Activated CD4-positive, alpha-beta memory T cell treated with anti-CD3 and anti-CD28 coated beads, Interleukin-2, amount 10 ng/mL, durations not matched to agents 7 days and 5 days (primary cell): ENCODE results near the gene ITGBL1. TPM values are rescaled to one million over a fixed set of nuclear protein-coding genes. Genes with fewer than 3 reads are reported as not detected.

Source experiments
- CTCF ChIA-PET: fragments of 350-600 bp; sonication (Branson Sonifier 250); formaldehyde crosslinking; loops from one replicate; lab custom pipeline; 2021; ENCODE audit warnings: antibody characterized with exemption, inconsistent platforms; lab: Charles Lee
- POLR2A ChIA-PET: fragments of 350-600 bp; sonication (Branson Sonifier 250); formaldehyde crosslinking; loops from one replicate; lab custom pipeline; 2021; ENCODE audit warnings: antibody characterized with exemption; lab: Charles Lee
- DNase-seq: peaks from one replicate; pipeline ENCODE4 v3.0.0-alpha.2; 2020
- H3K27ac Mint-ChIP-seq: one replicate; pipeline ENCODE4 v1.8.0; 2021; ENCODE audit warnings: mild to moderate bottlenecking, mixed read lengths
- H3K27me3 Mint-ChIP-seq: one replicate; pipeline ENCODE4 v1.8.0; 2021; ENCODE audit warnings: mixed read lengths
- H3K36me3 Mint-ChIP-seq: one replicate; pipeline ENCODE4 v1.8.0; 2021; ENCODE audit warnings: low read depth, mixed read lengths
- H3K4me1 Mint-ChIP-seq: one replicate; pipeline ENCODE4 v1.8.0; 2021; ENCODE audit warnings: mixed read lengths
- H3K4me3 Mint-ChIP-seq: one replicate; pipeline ENCODE4 v1.8.0; 2021; ENCODE audit warnings: mild to moderate bottlenecking, mixed read lengths
- H3K9me3 Mint-ChIP-seq: one replicate; pipeline ENCODE4 v1.8.0; 2021; ENCODE audit warnings: mixed read lengths
- total RNA-seq, 2 experiments: library from RNA; stranded (reverse); gene quantifications; one replicate each; pipeline ENCODE4 v1.2.3, GENCODE V29; 2021

The ITGBL1 gene
- total RNA-seq, 2 experiments from 2014 or later, result not detected

- DNase-seq, result no peak
- no peaks in the 10 kb centered on the region for H3K4me1 Mint-ChIP-seq
- POLR2A ChIA-PET, result no interaction called here
- no peaks in the 10 kb centered on the region for H3K9me3 Mint-ChIP-seq
- H3K27me3 Mint-ChIP-seq, result no peaks in the 10 kb centered on the region
- H3K36me3 Mint-ChIP-seq, result no peaks in the 10 kb centered on the region
- CTCF ChIA-PET, result no interaction called here
- H3K27ac Mint-ChIP-seq, result no peak overlapping the region
- no peak overlapping the region for H3K4me3 Mint-ChIP-seq
These were observed 14.9 kb downstream of the ITGBL1 start for GRCh38 chr13:101467415-101467814.

GRCh38 chr13:101473458-101473857 is 21.0 kb downstream of the ITGBL1 start:
- H3K9me3 Mint-ChIP-seq, result no peaks in the 10 kb centered on the region
- CTCF ChIA-PET, result no interaction called here
- DNase-seq, result no peak
- H3K4me3 Mint-ChIP-seq, result no peak overlapping the region
- no peak overlapping the region for H3K27ac Mint-ChIP-seq
- no peaks in the 10 kb centered on the region for H3K36me3 Mint-ChIP-seq
- H3K27me3 Mint-ChIP-seq, result peaks cover 3% of the 10 kb centered on the region
- POLR2A ChIA-PET, result no interaction called here
- H3K4me1 Mint-ChIP-seq, result no peaks in the 10 kb centered on the region

DNA sequence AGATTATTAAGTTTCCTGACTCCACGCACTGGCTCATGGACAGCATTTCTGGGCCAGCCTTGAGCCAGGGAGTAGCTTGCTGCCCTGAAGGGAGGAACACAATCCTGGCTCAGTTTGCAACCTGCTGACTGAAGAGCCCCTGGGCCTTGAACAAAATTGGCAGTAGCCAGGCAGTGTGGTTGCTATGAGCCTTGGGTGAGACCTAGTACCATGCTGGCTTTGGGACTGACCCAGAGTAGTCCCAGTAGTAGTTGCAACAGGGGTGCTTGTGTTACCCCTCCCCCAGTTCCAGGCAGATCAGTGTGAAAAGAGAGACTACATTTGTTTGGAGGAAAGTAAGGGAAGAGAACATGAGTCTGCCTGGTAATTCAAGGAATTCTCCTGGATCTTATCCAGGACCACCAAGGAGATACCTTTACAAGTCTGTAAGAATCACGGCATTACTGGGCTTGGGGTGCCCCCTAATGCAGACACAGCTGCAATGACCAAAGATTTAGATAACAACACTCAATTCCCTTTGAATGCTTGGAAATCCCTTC is 22.0 kb downstream of the ITGBL1 start:
- Mint-ChIP-seq H3K27ac (no peak overlapping the region), H3K4me1 (no peaks in the 10 kb centered on the region), H3K27me3 (peaks cover 3% of the 10 kb centered on the region), H3K9me3 (no peaks in the 10 kb centered on the region), H3K36me3 (no peaks in the 10 kb centered on the region), H3K4me3 (no peak overlapping the region)
- POLR2A ChIA-PET, result no interaction called here
- DNase-seq, result no peak
- CTCF ChIA-PET, result no interaction called here

DNA sequence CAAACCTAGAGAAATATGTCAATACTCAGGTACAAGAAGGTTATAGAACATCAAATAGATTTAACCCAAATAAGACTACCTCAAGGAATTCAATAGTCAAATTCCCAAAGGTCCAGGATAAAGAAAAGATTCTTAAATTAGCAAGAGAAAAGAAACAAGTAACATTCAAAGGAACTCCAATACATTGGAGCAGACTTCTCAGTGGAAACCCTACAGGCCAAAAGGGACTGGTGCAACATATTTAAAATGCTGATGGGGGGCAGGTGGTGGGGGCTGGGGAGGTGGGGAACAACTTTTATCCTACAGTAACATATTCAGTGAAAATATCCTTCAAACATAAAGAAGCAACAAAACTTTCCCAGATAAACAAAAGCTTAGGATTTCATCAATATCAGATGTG is 23.1 kb downstream of the ITGBL1 start:
- H3K9me3 Mint-ChIP-seq, result no peaks in the 10 kb centered on the region
- H3K36me3 Mint-ChIP-seq, result no peaks in the 10 kb centered on the region
- ChIA-PET CTCF (no interaction called here), POLR2A (no interaction called here)
- no peak overlapping the region for H3K27ac Mint-ChIP-seq
- H3K27me3 Mint-ChIP-seq, result peaks cover 8% of the 10 kb centered on the region
- no peak for DNase-seq
- no peak overlapping the region for H3K4me3 Mint-ChIP-seq
- no peaks in the 10 kb centered on the region for H3K4me1 Mint-ChIP-seq

DNA sequence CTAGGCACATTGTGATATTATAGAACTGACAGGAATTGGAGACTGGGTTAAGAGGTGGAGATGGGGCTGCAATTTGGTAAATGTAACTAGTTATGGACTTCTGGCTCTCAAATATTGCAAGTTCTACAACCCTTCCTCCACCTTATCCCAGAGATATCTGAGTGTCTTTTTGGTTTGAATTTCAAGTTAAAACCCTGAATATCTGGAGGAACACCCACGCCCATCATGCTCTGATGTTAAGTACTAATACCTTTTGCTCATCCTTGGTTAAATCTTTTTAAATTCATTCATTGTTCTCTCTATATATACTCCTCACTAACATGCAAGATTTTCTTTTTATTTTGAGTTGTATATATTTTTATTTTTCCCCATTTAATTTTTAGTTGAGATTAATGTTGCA is 28.9 kb downstream of the ITGBL1 start:
- DNase-seq, result no peak
- Mint-ChIP-seq H3K27me3 (peaks cover 12% of the 10 kb centered on the region), H3K4me3 (no peak overlapping the region), H3K9me3 (no peaks in the 10 kb centered on the region), H3K27ac (no peak overlapping the region), H3K4me1 (no peaks in the 10 kb centered on the region), H3K36me3 (no peaks in the 10 kb centered on the region)
- CTCF ChIA-PET, result no interaction called here
- POLR2A ChIA-PET, result no interaction called here

GRCh38 chr13:101486708-101487437 is 34.4 kb downstream of the ITGBL1 start:
- peaks cover 4% of the 10 kb centered on the region for H3K27me3 Mint-ChIP-seq
- CTCF ChIA-PET, result interaction anchor here (0.9 kb wide), 1 partner anchor 11 kb away, joined by 4 read pairs; no protein-coding TSS in a partner anchor
- no peaks in the 10 kb centered on the region for H3K9me3 Mint-ChIP-seq
- no peak overlapping the region for H3K27ac Mint-ChIP-seq
- H3K4me3 Mint-ChIP-seq, result no peak overlapping the region
- DNase-seq, result no peak
- POLR2A ChIA-PET, result no interaction called here
- H3K36me3 Mint-ChIP-seq, result no peaks in the 10 kb centered on the region
- H3K4me1 Mint-ChIP-seq, result no peaks in the 10 kb centered on the region

DNA sequence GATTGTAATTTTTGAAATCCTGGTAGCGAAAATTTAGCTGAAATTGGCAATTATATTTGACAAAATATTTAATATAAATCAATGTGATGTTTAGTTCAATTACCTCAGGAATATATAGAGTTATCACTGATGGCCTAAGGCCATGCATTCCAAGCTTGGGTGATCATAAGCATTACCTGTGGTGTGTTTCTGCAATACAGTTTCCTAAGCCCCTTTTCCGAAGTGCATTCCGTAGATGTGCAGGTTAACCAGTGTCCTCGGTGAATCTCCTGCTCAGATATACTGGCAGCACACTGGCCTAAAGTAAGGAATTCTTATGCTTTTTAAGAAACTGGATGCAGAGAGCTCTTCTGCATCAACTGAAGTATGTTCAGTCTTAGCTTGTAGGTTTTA is 35.0 kb downstream of the ITGBL1 start:
- Mint-ChIP-seq H3K9me3 (no peaks in the 10 kb centered on the region), H3K4me3 (no peak overlapping the region), H3K27ac (no peak overlapping the region), H3K27me3 (peaks cover 4% of the 10 kb centered on the region), H3K4me1 (no peaks in the 10 kb centered on the region), H3K36me3 (no peaks in the 10 kb centered on the region)
- no peak for DNase-seq
- POLR2A ChIA-PET, result no interaction called here
- CTCF ChIA-PET, result interaction anchor here (0.9 kb wide), 1 partner anchor 10 kb away, joined by 4 read pairs; no protein-coding TSS in a partner anchor

DNA sequence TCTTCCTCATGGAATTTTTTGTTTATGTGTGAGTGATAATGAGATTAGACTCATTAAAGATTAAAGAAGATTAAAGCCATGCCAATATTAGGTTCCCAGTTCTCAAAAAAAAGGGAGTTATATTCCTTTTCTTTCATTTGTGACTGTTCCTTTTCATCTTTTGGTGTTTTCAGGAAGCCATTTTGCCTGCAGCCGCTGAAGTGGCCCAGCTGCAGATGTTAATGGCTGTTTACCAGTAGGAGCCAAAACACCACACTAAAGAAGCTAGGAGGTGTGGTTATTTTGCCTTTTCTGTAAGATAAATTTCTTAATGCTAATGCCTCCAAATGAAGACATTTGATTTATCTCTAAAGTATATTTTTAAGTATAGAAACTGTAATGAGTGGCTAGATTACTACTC is 36.3 kb downstream of the ITGBL1 start:
- ChIA-PET POLR2A (no interaction called here), CTCF (interaction anchor here (0.6 kb wide), 1 partner anchor 17 kb away, joined by 4 read pairs; no protein-coding TSS in a partner anchor)
- H3K4me1 Mint-ChIP-seq, result no peaks in the 10 kb centered on the region
- DNase-seq, result no peak
- no peaks in the 10 kb centered on the region for H3K36me3 Mint-ChIP-seq
- H3K27me3 Mint-ChIP-seq, result peaks cover 7% of the 10 kb centered on the region
- H3K9me3 Mint-ChIP-seq, result no peaks in the 10 kb centered on the region
- no peak overlapping the region for H3K27ac Mint-ChIP-seq
- H3K4me3 Mint-ChIP-seq, result no peak overlapping the region

GRCh38 chr13:101489643-101490405 is 37.3 kb downstream of the ITGBL1 start:
- H3K27ac Mint-ChIP-seq, result no peak overlapping the region
- H3K36me3 Mint-ChIP-seq, result no peaks in the 10 kb centered on the region

DNA sequence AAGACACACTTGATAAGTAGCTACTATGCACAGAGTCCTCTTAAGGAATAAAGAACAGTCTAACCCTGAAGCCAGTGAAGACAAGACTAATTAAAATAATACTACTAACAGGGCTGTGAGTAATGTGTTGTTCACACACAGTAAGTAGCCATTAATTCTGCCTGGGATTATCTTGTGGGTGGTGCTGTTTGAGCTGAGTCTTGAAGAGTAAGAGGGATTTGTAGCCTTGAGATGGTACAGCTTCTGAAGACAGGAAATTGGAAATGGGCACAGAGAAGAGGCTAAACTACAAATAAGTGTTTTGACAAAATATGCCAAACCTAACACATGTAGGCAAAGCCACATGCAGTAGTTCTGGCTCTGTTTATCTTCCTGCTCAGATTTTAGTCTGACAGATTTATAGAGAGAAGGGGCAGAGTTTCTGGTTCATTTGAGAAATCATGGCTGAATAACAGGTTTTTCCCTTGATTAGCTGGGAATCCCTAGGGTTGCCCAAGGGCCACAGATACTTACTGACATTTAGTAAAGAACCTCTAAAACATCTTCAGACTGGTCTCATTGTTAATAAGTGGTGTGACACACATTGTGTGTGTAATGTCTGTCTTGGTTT is 38.0 kb downstream of the ITGBL1 start:
- no peaks in the 10 kb centered on the region for H3K9me3 Mint-ChIP-seq
- peaks cover 4% of the 10 kb centered on the region for H3K27me3 Mint-ChIP-seq

More at GRCh38 chr13:101489643-101490405, 37.3 kb downstream of the ITGBL1 start:
- Mint-ChIP-seq H3K27me3 (peaks cover 7% of the 10 kb centered on the region), H3K4me3 (no peak overlapping the region), H3K4me1 (no peaks in the 10 kb centered on the region), H3K9me3 (no peaks in the 10 kb centered on the region)
- DNase-seq, result no peak
- POLR2A ChIA-PET, result no interaction called here
- CTCF ChIA-PET, result no interaction called here

DNA sequence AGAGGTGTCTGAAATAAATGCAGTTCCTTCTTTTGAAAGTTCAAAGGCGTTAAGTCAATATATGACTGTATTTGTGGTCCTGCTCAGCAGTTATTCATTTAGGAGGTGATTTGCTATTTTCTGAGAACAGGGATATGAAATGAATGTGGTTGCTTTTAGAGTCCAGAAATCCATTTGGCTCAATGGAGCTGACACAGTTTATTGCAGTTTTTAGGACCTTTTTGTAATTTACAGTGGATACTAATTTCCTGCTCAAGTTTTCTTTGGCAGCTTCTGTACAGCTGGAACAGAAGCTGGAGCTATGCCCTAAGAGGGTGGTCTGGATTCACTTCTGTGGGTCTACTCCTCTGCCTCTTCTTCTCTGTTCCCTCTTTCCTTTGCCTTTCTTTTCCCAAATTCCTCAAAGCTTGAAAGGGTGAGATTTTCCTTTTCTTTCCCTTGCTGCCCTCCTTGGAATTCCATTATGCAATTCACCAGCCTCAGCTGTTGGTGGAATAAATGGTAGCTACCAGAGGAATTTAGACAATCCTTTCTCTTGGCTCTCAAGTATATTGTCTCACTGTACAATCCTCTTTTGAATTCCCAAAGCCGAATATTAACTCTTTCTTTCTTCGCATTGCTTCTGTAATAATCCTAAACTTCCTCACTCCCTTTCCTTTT is 39.9 kb downstream of the ITGBL1 start:
- no peaks in the 10 kb centered on the region for H3K36me3 Mint-ChIP-seq
- ChIA-PET POLR2A (no interaction called here), CTCF (interaction anchor here (0.6 kb wide), 1 partner anchor 76 kb away, joined by 3 read pairs; no protein-coding TSS in a partner anchor)
- H3K4me3 Mint-ChIP-seq, result no peak overlapping the region
- H3K4me1 Mint-ChIP-seq, result no peaks in the 10 kb centered on the region
- DNase-seq, result no peak
- peaks cover 4% of the 10 kb centered on the region for H3K27me3 Mint-ChIP-seq
- no peaks in the 10 kb centered on the region for H3K9me3 Mint-ChIP-seq
- no peak overlapping the region for H3K27ac Mint-ChIP-seq

More for the DNA sequence above, 38.0 kb downstream of the ITGBL1 start:
- H3K4me3 Mint-ChIP-seq, result no peak overlapping the region
- H3K4me1 Mint-ChIP-seq, result no peaks in the 10 kb centered on the region
- ChIA-PET POLR2A (no interaction called here), CTCF (no interaction called here)
- DNase-seq, result no peak
- H3K27ac Mint-ChIP-seq, result no peak overlapping the region
- H3K36me3 Mint-ChIP-seq, result no peaks in the 10 kb centered on the region

DNA sequence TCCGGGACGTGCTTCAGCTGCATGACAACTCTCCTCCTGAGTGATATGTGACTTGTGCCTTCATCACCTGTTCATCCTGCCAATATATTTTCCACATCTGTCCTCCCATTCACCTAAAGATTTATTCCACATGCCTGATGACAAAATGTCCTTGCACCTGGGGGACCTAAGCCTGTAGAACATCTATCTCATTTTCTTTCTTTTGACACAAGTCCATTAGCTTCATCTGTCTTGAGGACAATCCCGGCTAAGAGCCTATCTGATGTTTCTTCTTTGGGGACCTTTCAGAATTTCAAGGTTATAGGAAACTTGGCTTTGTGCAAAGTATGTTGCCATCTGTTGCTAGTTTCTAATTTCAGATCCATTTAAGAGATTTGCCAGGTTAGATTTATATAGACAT is 41.1 kb downstream of the ITGBL1 start:
- ChIA-PET CTCF (no interaction called here), POLR2A (no interaction called here)
- H3K27me3 Mint-ChIP-seq, result peaks cover 2% of the 10 kb centered on the region
- H3K36me3 Mint-ChIP-seq, result no peaks in the 10 kb centered on the region
- no peaks in the 10 kb centered on the region for H3K4me1 Mint-ChIP-seq
- H3K27ac Mint-ChIP-seq, result no peak overlapping the region
- no peak for DNase-seq
- H3K4me3 Mint-ChIP-seq, result no peak overlapping the region
- H3K9me3 Mint-ChIP-seq, result no peaks in the 10 kb centered on the region

GRCh38 chr13:101499406-101499805 is 46.9 kb downstream of the ITGBL1 start:
- H3K27ac Mint-ChIP-seq, result no peak overlapping the region
- ChIA-PET POLR2A (no interaction called here), CTCF (no interaction called here)
- H3K27me3 Mint-ChIP-seq, result peaks cover 3% of the 10 kb centered on the region
- H3K4me1 Mint-ChIP-seq, result no peaks in the 10 kb centered on the region
- no peak overlapping the region for H3K4me3 Mint-ChIP-seq
- H3K36me3 Mint-ChIP-seq, result no peaks in the 10 kb centered on the region
- no peak for DNase-seq
- H3K9me3 Mint-ChIP-seq, result no peaks in the 10 kb centered on the region
